ENCODE results near the gene PRX.
"Not testable (repeated sequence)": the region's sequence is repeated elsewhere in the genome, so short reads cannot be mapped to it uniquely, and the experiment has no call there.

PRX gene

GRCh38 chr19:40389404-40390083 lies 23.6 kb downstream of the PRX start:
- DNase-seq (ENCODE audit: low read depth), result no peak

- no peak for DNase-seq (ENCODE audit: low read depth)
Measured at GRCh38 chr19:40388481-40388880, 24.7 kb downstream of the PRX start.

GRCh38 chr19:40387155-40387554 lies 26.0 kb downstream of the PRX start:
- DNase-seq (ENCODE audit: low read depth), result no peak

GRCh38 chr19:40383668-40384248 lies 29.4 kb downstream of the PRX start:
- no peak for DNase-seq (ENCODE audit: low read depth)

- no peak for DNase-seq (ENCODE audit: low read depth)
Measured at GRCh38 chr19:40381321-40381720, 31.9 kb downstream of the PRX start.

- no peak for DNase-seq (ENCODE audit: low read depth)
Measured at GRCh38 chr19:40380199-40381037, 32.8 kb downstream of the PRX start.

GRCh38 chr19:40379446-40380198 lies 33.6 kb downstream of the PRX start:
- no peak for DNase-seq (ENCODE audit: low read depth)

GRCh38 chr19:40378509-40378908 lies 34.7 kb downstream of the PRX start:
- no peak for DNase-seq (ENCODE audit: low read depth)

- DNase-seq (ENCODE audit: low read depth), result no peak
Measured at GRCh38 chr19:40377876-40378385, 35.2 kb downstream of the PRX start.

- DNase-seq (ENCODE audit: low read depth), result no peak
Measured at GRCh38 chr19:40376286-40376862, 36.8 kb downstream of the PRX start.

- no peak for DNase-seq (ENCODE audit: low read depth)
Measured at GRCh38 chr19:40374084-40374483, 39.1 kb downstream of the PRX start.

GRCh38 chr19:40371802-40372122 lies 41.4 kb downstream of the PRX start:
- no peak for DNase-seq (ENCODE audit: low read depth)

GRCh38 chr19:40370997-40371801 lies 42.0 kb downstream of the PRX start:
- DNase-seq (ENCODE audit: low read depth), result no peak

GRCh38 chr19:40370253-40370652 lies 42.9 kb downstream of the PRX start:
- DNase-seq (ENCODE audit: low read depth), result not testable (repeated sequence)

- no peak for DNase-seq (ENCODE audit: low read depth)
Measured at GRCh38 chr19:40369797-40370196, 43.4 kb downstream of the PRX start.

- DNase-seq (ENCODE audit: low read depth), result no peak
Measured at GRCh38 chr19:40367577-40368434, 45.4 kb downstream of the PRX start.

- DNase-seq (ENCODE audit: low read depth), result peak; percentile 74
Measured at GRCh38 chr19:40366697-40367561, 46.2 kb downstream of the PRX start.

- DNase-seq (ENCODE audit: low read depth), result peak; percentile 65
Measured at GRCh38 chr19:40365613-40366401, 47.4 kb downstream of the PRX start.

Data from amniotic epithelial cell (primary cell).